Lung (tissue), 12 donors: ENCODE measurements around the gene CDKAL1. TPM values are rescaled to one million over a fixed set of nuclear protein-coding genes. Genes with fewer than 3 reads are reported as not detected.

Experiments used
- ATAC-seq: fragments of 200-7000 bp; cut with Tn5 transposase; one replicate; pipeline ENCODE4 v1.9.1; 2020; ENCODE audit warnings: moderate number of reproducible peaks; ENCODE audit not compliant: insufficient read depth, low FRiP score
- DNase-seq, 3 donors: peaks; one replicate each; pipeline ENCODE4 v3.0.0-alpha.2; 2013 to 2017
- H3K27ac ChIP-seq, 2 donors: one replicate each; pipeline ENCODE4 v1.5.1; 2013; ENCODE audit warnings: mild to moderate bottlenecking in 2 of 2, moderate library complexity in 2 of 2, control low read depth in 1 of 2, inconsistent platforms in 1 of 2, low read depth in 1 of 2, low read length in 1 of 2
- H3K27me3 ChIP-seq, 3 donors: one replicate each; pipeline ENCODE4 v1.5.1; 2013; ENCODE audit warnings: low read length in 2 of 3; ENCODE audit not compliant: control insufficient read depth in 3 of 3, insufficient read depth in 3 of 3
- H3K36me3 ChIP-seq, 4 donors: one replicate each; pipeline ENCODE4 v1.5.1; 2013; ENCODE audit warnings: low read length in 4 of 4, mild to moderate bottlenecking in 1 of 4, moderate library complexity in 1 of 4; ENCODE audit not compliant: control insufficient read depth in 4 of 4, insufficient read depth in 4 of 4
- H3K4me1 ChIP-seq, 5 donors: one replicate each; pipeline ENCODE4 v1.5.1; 2013; ENCODE audit warnings: low read length in 5 of 5, mild to moderate bottlenecking in 2 of 5, moderate library complexity in 1 of 5; ENCODE audit not compliant: control insufficient read depth in 5 of 5, insufficient read depth in 5 of 5
- H3K4me3 ChIP-seq: one replicate; pipeline ENCODE4 v1.5.1; 2013; ENCODE audit warnings: mild to moderate bottlenecking, control low read depth, moderate library complexity
- H3K9ac ChIP-seq, 2 donors: one replicate each; pipeline ENCODE4 v1.5.1; 2013; ENCODE audit warnings: low read length in 2 of 2, control low read depth in 1 of 2; ENCODE audit not compliant: insufficient read depth in 1 of 2
- H3K9me3 ChIP-seq, 4 donors: one replicate each; pipeline ENCODE4 v1.5.1; 2013; ENCODE audit warnings: low read length in 3 of 4, mild to moderate bottlenecking in 1 of 4, moderate library complexity in 1 of 4; ENCODE audit not compliant: control insufficient read depth in 4 of 4, insufficient read depth in 3 of 4
- WGBS, 2 donors: extraction: QIAGEN DNeasy Blood & Tissue Kit; methylation state at CpG; one replicate each; pipeline ENCODE4 v1.1.7; 2013; 5-methylcytosine and 5-hydroxymethylcytosine counted together
- polyA plus RNA-seq, 2 donors: library from polyadenylated mRNA; stranded (reverse); fragments of 200-250 nt; gene quantifications; one replicate each; pipeline ENCODE4 v1.2.1, GENCODE V29; 2013
- total RNA-seq, 2 donors: library from RNA; depleted of rRNA in 1 of 2; stranded (reverse); fragments of >200 nt in 1 of 2; gene quantifications; one replicate each; pipeline ENCODE4 v1.2.1, GENCODE V29; 2014 to 2021
- TF ChIP-seq, protein P1 (sequence below): IDR thresholded peaks from 2 replicates; pipeline ENCODE4 v1.5.1; 2012; ENCODE audit warnings: mild to moderate bottlenecking; ENCODE audit errors: control extremely low read depth, extremely low read depth
- donor health status: control.
- donor health status: control.
- donor health status: Bipolar disorder and iron deficiency.
- donor health status: healthy.
- donor health status: DM: yes; HTN: yes; CAD: no.

CDKAL1 gene
- total and polyA plus RNA-seq, 4 donors, result 4.0 to 39.0 (median 10.0) TPM

DNA sequence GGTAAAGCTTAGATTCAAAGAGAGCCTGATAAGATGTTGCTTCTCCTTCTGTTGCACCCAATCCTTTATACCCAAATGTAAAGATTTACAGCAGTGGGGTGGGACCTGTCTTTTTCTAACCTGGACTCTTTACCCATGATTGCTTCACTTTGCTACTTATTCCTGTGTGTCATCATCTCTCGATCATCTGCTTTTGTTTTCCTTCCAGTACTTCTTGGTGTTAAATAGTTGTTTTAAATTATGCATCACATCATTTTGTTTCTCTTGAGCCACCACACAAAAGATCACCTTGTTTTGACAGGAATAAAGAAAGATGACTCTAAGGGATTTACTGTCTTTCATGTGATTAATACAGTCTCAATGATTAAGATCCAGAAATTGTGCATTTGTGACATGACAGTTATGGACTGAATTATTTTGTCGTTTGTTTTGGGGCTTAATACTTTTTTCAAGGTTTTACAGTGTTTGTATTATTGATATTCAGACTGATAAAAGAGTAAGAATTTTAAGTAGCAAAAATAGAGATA is 123.1 kb downstream of the CDKAL1 start:
- Histone ChIP-seq H3K4me3 (no peak overlapping the region), H3K9me3 (no peaks in the 10 kb centered on the region), H3K36me3 (peaks cover 0 to 2% (median 0%) of the 10 kb centered on the region in 4 donors), H3K27ac (no peak overlapping the region), H3K4me1 (peaks cover 0 to 16% (median 8%) of the 10 kb centered on the region in 5 donors), H3K27me3 (no peaks in the 10 kb centered on the region), H3K9ac (no peak overlapping the region)
- no peak for ATAC-seq
- 67 to 83% methylated on average over 2 of the region's 2 CpGs for WGBS, 2 donors
- DNase-seq, result peak in 1 of 3 donors; percentile 11
- TF ChIP-seq, protein P1, sequence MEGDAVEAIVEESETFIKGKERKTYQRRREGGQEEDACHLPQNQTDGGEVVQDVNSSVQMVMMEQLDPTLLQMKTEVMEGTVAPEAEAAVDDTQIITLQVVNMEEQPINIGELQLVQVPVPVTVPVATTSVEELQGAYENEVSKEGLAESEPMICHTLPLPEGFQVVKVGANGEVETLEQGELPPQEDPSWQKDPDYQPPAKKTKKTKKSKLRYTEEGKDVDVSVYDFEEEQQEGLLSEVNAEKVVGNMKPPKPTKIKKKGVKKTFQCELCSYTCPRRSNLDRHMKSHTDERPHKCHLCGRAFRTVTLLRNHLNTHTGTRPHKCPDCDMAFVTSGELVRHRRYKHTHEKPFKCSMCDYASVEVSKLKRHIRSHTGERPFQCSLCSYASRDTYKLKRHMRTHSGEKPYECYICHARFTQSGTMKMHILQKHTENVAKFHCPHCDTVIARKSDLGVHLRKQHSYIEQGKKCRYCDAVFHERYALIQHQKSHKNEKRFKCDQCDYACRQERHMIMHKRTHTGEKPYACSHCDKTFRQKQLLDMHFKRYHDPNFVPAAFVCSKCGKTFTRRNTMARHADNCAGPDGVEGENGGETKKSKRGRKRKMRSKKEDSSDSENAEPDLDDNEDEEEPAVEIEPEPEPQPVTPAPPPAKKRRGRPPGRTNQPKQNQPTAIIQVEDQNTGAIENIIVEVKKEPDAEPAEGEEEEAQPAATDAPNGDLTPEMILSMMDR, result no peak

GRCh38 chr6:20658053-20658452 is 123.8 kb downstream of the CDKAL1 start:
- no peak overlapping the region for H3K4me3 ChIP-seq
- TF ChIP-seq, protein P1, result no peak
- no peak overlapping the region for H3K27ac ChIP-seq
- no peak for ATAC-seq
- DNase-seq, result peak in 2 of 3 donors; percentile 53 to 69
- peaks cover 0 to 2% (median 0%) of the 10 kb centered on the region in 4 donors for H3K36me3 ChIP-seq
- WGBS, 2 donors, result 86 to 91% methylated on average over 2 of the region's 2 CpGs
- peaks cover 0 to 22% (median 8%) of the 10 kb centered on the region in 5 donors for H3K4me1 ChIP-seq
- no peaks in the 10 kb centered on the region for H3K9me3 ChIP-seq
- H3K9ac ChIP-seq, result no peak overlapping the region
- no peaks in the 10 kb centered on the region for H3K27me3 ChIP-seq

- H3K4me1 ChIP-seq, result peaks cover 0 to 22% (median 8%) of the 10 kb centered on the region in 5 donors
- no peak overlapping the region for H3K27ac ChIP-seq
- no peaks in the 10 kb centered on the region for H3K9me3 ChIP-seq
- H3K36me3 ChIP-seq, result peaks cover 0 to 2% (median 0%) of the 10 kb centered on the region in 4 donors
- H3K27me3 ChIP-seq, result no peaks in the 10 kb centered on the region
- no peak overlapping the region for H3K9ac ChIP-seq
- DNase-seq (no peak), ATAC-seq (no peak)
- no peak overlapping the region for H3K4me3 ChIP-seq
- 95 to 96% methylated on average over 5 of the region's 5 CpGs for WGBS, 2 donors
- TF ChIP-seq, protein P1, result no peak
Observed at GRCh38 chr6:20658516-20658915, 124.3 kb downstream of the CDKAL1 start.

- H3K27ac ChIP-seq, result no peak overlapping the region
- H3K9ac ChIP-seq, result no peak overlapping the region
- no peak overlapping the region for H3K4me3 ChIP-seq
- ATAC-seq, result no peak
- peaks cover 0 to under 1% (median 0%) of the 10 kb centered on the region in 4 donors for H3K36me3 ChIP-seq
- no peaks in the 10 kb centered on the region for H3K9me3 ChIP-seq
- DNase-seq, result no peak
- no peaks in the 10 kb centered on the region for H3K27me3 ChIP-seq
- TF ChIP-seq, protein P1, result no peak
- WGBS, 2 donors, result 75 to 84% methylated on average over 3 of the region's 3 CpGs
- H3K4me1 ChIP-seq, result peaks cover 0 to 22% (median 8%) of the 10 kb centered on the region in 5 donors
Observed at GRCh38 chr6:20660534-20660933, 126.3 kb downstream of the CDKAL1 start.
